ENCODE data around the gene RNF4.

RNF4 gene

DNA sequence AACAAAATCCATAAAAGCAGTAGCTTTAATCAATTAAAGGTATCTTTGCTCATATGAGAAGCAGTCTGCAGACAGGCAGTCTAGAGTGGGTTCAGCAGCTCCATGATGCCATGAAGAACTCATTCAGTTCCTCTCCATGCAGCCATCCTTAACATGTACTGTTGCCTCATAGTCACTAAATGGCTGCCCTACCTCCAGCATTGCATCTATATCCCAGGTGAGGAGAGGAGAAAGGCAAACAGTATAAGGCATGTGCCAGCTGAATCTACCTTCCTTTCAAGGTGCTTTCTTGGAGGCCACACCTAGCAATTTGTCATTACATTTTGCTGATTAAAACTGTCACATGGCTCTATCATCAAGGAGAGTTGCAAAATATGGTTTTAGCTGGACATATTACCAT lies 36.9 kb upstream of the RNF4 start:
- TF ChIP-seq EZH2 (optimal IDR thresholded peaks at IDR 0.05; ENCODE audit: low read depth, low read length) = no peak
- TF ChIP-seq EZH2phosphoT487 (IDR thresholded peaks at IDR 0.05; ENCODE audit: low read length) = no peak
- TF ChIP-seq CTCF (IDR thresholded peaks at IDR 0.05; ENCODE audit: low read length) = no peak
- H3K4me3 ChIP-seq (ENCODE audit: low read length) = no peak overlapping the region
- H3K9ac ChIP-seq (ENCODE audit: low read length) = no peak overlapping the region
- no peaks in the 10 kb centered on the region for H3K36me3 ChIP-seq (replicated peaks; ENCODE audit: insufficient read depth, low read length)
- no peak overlapping the region for H3K4me2 ChIP-seq (ENCODE audit: low read depth, low read length)
- no peaks in the 10 kb centered on the region for H3F3A ChIP-seq (ENCODE audit: insufficient read depth, low read length)
- H2AFZ ChIP-seq (ENCODE audit: low read length) = no peak overlapping the region
- H3K4me1 ChIP-seq (ENCODE audit: low read length) = no peaks in the 10 kb centered on the region
- H3K27ac ChIP-seq (ENCODE audit: low read length) = no peak overlapping the region
- no peaks in the 10 kb centered on the region for H3K79me2 ChIP-seq (ENCODE audit: low read length)
- DNase-seq = no peak
- no peaks in the 10 kb centered on the region for H4K20me1 ChIP-seq (ENCODE audit: insufficient read depth, low read length)
- H3K9me3 ChIP-seq (replicated peaks; ENCODE audit: insufficient read depth, low read length) = no peaks in the 10 kb centered on the region
- H3K27me3 ChIP-seq (replicated peaks; ENCODE audit: insufficient read depth, low read length) = peaks cover 6% of the 10 kb centered on the region; the same call in 1 of the 2 replicates
- no peaks in the 10 kb centered on the region for H3K9me2 ChIP-seq (replicated peaks; ENCODE audit: insufficient read depth, low read length)

DNA sequence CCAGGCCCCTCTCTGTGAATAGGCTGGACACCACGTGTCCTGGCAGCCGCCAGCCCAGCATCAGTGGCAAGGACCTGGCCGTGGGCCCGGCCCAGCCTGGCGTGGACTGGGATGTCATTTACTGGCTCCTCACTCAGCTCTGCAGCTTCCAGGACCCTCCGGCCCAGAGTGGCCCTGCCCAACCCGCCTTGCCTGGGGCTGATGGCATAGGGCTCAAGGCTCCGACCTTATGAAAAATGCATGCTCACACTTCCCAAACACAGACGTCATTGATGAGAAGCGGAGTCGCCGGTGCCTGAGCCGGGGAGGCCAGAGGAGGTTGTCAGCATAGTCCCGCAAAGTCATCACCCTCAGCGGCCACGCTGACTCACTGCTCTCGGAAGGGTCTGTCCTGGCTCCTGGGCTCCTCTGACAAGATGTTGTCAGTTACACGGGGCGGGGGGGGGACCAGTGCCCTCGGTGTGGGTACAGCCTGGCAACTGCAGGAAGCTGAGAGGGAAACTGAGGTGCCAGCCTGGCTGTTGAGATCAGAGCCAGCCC lies 35.8 kb upstream of the RNF4 start:
- Histone ChIP-seq H3F3A (ENCODE audit: insufficient read depth, low read length) (no peaks in the 10 kb centered on the region), H3K9ac (ENCODE audit: low read length) (no peak overlapping the region), H3K4me2 (ENCODE audit: low read depth, low read length) (no peak overlapping the region), H3K9me2 (replicated peaks; ENCODE audit: insufficient read depth, low read length) (no peaks in the 10 kb centered on the region), H3K79me2 (ENCODE audit: low read length) (no peaks in the 10 kb centered on the region), H3K4me3 (ENCODE audit: low read length) (no peak overlapping the region), H3K4me1 (ENCODE audit: low read length) (no peaks in the 10 kb centered on the region), H3K27me3 (replicated peaks; ENCODE audit: insufficient read depth, low read length) (peaks cover 6% of the 10 kb centered on the region; the same call in 1 of the 2 replicates), H3K27ac (ENCODE audit: low read length) (no peak overlapping the region), H4K20me1 (ENCODE audit: insufficient read depth, low read length) (no peaks in the 10 kb centered on the region), H3K36me3 (replicated peaks; ENCODE audit: insufficient read depth, low read length) (no peaks in the 10 kb centered on the region), H2AFZ (ENCODE audit: low read length) (no peak overlapping the region), H3K9me3 (replicated peaks; ENCODE audit: insufficient read depth, low read length) (no peaks in the 10 kb centered on the region)
- no peak for TF ChIP-seq CTCF (IDR thresholded peaks at IDR 0.05; ENCODE audit: low read length)
- TF ChIP-seq EZH2 (optimal IDR thresholded peaks at IDR 0.05; ENCODE audit: low read depth, low read length) = no peak
- TF ChIP-seq EZH2phosphoT487 (IDR thresholded peaks at IDR 0.05; ENCODE audit: low read length) = no peak
- DNase-seq = no peak

DNA sequence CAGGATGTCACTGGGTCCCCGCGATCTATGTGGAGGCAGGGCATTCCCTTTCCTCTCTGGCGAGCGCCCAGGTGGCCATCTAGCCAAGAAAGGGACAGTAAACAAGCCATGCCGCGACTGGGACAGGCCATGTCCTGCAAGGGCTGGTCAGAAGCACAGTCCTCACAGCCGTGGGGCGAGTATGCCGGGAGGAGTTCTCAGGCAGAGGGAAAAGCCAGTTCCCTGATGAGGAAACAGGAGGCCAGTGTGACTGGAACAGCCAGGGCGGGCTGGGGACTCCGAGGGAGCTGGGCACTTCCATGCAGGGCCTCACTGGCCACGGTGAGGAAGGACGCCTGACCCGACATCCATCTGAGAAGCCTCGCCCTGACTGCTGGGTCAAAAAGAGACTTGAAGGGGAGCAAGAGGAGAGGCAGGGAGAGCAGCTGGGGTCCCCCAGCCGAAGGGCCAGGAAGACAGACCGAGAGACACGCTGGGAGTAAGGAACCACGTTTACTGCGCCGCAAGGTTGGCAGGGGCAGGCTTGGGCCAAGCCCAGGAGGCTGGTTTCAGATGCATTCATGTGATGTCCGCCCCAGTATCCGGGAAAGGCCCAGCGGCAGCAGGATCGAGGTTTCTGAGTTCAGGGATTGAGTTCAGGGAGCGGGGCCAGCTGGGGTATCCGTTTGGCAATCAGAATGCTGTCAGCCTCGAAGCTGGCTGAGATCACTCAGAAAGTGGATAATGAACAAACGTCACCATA lies 35.1 kb upstream of the RNF4 start:
- no peak overlapping the region for H3K27ac ChIP-seq (ENCODE audit: low read length)
- no peak overlapping the region for H3K9ac ChIP-seq (ENCODE audit: low read length)
- no peaks in the 10 kb centered on the region for H3K36me3 ChIP-seq (replicated peaks; ENCODE audit: insufficient read depth, low read length)
- H3K4me3 ChIP-seq (ENCODE audit: low read length) = no peak overlapping the region
- no peak for DNase-seq
- H3K4me1 ChIP-seq (ENCODE audit: low read length) = no peaks in the 10 kb centered on the region
- no peak overlapping the region for H2AFZ ChIP-seq (ENCODE audit: low read length)
- H3K4me2 ChIP-seq (ENCODE audit: low read depth, low read length) = no peak overlapping the region
- no peaks in the 10 kb centered on the region for H3K9me2 ChIP-seq (replicated peaks; ENCODE audit: insufficient read depth, low read length)
- H4K20me1 ChIP-seq (ENCODE audit: insufficient read depth, low read length) = no peaks in the 10 kb centered on the region
- H3K27me3 ChIP-seq (replicated peaks; ENCODE audit: insufficient read depth, low read length) = peaks cover 6% of the 10 kb centered on the region; the same call in 1 of the 2 replicates
- no peaks in the 10 kb centered on the region for H3K79me2 ChIP-seq (ENCODE audit: low read length)
- TF ChIP-seq CTCF (IDR thresholded peaks at IDR 0.05; ENCODE audit: low read length) = no peak
- H3F3A ChIP-seq (ENCODE audit: insufficient read depth, low read length) = no peaks in the 10 kb centered on the region
- no peaks in the 10 kb centered on the region for H3K9me3 ChIP-seq (replicated peaks; ENCODE audit: insufficient read depth, low read length)
